ENCODE results near the gene ABCC1. TPM values are rescaled to one million over a fixed set of nuclear protein-coding genes. Genes with fewer than 3 reads are reported as not detected.
A peak's percentile ranks its signal among the peaks of the same experiment; 100 is the strongest.
"Not testable (repeated sequence)": the region's sequence is repeated elsewhere in the genome, so short reads cannot be mapped to it uniquely, and the experiment has no call there.

Gene ABCC1
- total RNA-seq, 6 experiments from 2014 or later = 49.3 to 63.6 (median 57.1) TPM

DNA sequence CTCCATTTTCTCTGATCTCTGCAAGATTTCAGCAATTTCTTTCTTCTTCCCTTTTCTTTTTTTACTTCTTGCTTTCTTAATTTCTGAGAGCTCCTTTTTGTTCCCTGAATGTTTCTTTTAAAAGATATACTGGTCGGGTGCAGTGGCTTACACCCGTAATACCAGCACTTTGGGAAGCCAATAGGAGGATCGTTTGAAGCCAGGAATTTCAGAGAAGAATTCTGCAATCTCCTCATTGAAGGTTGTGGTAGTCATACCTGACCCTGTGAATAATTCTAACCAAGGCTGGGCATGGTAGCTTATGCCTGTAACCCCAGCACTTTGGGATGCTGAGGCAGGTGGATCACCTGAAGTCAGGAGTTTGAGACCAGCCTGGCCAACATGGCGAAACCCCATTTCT is 15.6 kb upstream of the ABCC1 start:
- Mint-ChIP-seq H3K27ac (no peak overlapping the region), H3K4me1 (ENCODE audit: low read depth) (no peaks in the 10 kb centered on the region), H3K27me3 (ENCODE audit: insufficient read depth) (no peaks in the 10 kb centered on the region), H3K9me3 (peaks cover 13% of the 10 kb centered on the region; the same call in 1 of the 2 replicates), H3K4me3 (no peak overlapping the region), H3K36me3 (ENCODE audit: low read depth) (peaks cover 4% of the 10 kb centered on the region)
- TF ChIP-seq, protein P1, sequence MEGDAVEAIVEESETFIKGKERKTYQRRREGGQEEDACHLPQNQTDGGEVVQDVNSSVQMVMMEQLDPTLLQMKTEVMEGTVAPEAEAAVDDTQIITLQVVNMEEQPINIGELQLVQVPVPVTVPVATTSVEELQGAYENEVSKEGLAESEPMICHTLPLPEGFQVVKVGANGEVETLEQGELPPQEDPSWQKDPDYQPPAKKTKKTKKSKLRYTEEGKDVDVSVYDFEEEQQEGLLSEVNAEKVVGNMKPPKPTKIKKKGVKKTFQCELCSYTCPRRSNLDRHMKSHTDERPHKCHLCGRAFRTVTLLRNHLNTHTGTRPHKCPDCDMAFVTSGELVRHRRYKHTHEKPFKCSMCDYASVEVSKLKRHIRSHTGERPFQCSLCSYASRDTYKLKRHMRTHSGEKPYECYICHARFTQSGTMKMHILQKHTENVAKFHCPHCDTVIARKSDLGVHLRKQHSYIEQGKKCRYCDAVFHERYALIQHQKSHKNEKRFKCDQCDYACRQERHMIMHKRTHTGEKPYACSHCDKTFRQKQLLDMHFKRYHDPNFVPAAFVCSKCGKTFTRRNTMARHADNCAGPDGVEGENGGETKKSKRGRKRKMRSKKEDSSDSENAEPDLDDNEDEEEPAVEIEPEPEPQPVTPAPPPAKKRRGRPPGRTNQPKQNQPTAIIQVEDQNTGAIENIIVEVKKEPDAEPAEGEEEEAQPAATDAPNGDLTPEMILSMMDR (IDR thresholded peaks at IDR 0.05) = no peak
- no peak for DNase-seq

GRCh38 chr16:15934991-15935390 is 14.4 kb upstream of the ABCC1 start:
- Mint-ChIP-seq H3K4me3 (no peak overlapping the region), H3K9me3 (peaks cover 13% of the 10 kb centered on the region; the same call in 1 of the 2 replicates)

DNA sequence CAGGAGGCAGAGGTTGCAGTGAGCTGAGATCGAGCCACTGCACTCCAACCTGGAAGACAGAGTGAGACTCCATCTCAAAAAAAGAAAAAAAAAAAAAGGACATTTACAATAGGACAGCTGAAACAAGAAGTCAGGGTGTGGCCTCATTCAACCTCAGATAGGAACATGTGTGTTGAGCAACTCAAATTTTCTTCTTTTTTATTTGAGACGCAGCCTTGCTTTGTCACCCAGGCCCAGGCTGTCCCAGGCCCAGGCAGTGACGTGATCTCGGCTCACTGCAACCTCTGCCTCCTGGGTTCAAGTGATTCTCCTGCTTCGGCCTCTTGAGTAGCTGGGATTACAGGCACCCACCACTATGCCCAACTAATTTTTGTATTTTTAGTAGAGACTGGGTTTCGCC is 12.6 kb upstream of the ABCC1 start:
- not testable (repeated sequence) for H3K36me3 Mint-ChIP-seq (ENCODE audit: low read depth); H3K4me3 Mint-ChIP-seq; H3K4me1 Mint-ChIP-seq (ENCODE audit: low read depth); H3K27me3 Mint-ChIP-seq (ENCODE audit: insufficient read depth); DNase-seq; H3K27ac Mint-ChIP-seq
- peaks cover 13% of the 10 kb centered on the region; the same call in 1 of the 2 replicates for H3K9me3 Mint-ChIP-seq

More at GRCh38 chr16:15934991-15935390, 14.4 kb upstream of the ABCC1 start:
- Mint-ChIP-seq H3K27ac (no peak overlapping the region), H3K4me1 (ENCODE audit: low read depth) (no peaks in the 10 kb centered on the region), H3K27me3 (ENCODE audit: insufficient read depth) (no peaks in the 10 kb centered on the region), H3K36me3 (ENCODE audit: low read depth) (peaks cover 4% of the 10 kb centered on the region)
- no peak for DNase-seq
- TF ChIP-seq, protein P1 (IDR thresholded peaks at IDR 0.05) = no peak

DNA sequence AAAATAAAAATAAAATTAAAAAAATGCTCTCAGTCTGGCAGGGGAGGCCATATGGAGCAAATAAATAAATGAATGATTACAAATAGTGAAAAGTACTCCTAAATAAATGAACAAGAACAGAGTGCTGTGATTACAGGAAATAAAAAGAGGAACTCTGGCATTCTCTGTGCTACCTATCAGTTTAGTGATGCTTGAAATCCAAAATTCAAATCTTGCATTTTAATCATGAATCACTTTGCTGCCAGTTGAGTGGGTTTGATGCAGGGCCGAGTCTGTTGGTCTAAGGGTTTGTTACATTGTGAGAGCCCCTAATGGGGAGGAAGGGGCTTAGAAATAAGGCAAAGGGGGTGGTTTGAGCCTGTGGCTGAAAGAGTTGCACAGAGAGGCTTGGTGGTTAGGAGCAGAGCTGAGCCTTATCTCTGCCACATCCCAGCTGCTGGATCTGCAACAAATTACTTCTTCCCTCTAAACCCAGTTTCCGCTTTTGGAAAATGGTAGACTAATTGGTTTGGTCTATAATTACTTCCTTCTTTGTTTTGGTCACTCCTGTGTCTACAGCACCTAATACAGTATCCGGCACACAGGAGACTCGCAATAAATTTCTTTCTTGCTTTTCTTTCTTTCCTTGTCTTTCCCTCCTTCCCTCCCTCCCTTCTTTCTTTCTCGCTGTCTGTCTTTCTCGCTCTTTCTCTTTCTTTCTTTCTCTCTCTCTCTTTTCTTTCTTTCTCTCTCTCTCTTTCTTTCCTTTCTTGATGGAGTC is 6.3 kb upstream of the ABCC1 start:
- no peaks in the 10 kb centered on the region for H3K36me3 Mint-ChIP-seq (ENCODE audit: low read depth)
- no peak for DNase-seq
- H3K9me3 Mint-ChIP-seq = no peaks in the 10 kb centered on the region
- H3K27me3 Mint-ChIP-seq (ENCODE audit: insufficient read depth) = peaks cover 3% of the 10 kb centered on the region; the same call in 1 of the 2 replicates
- H3K4me1 Mint-ChIP-seq (ENCODE audit: low read depth) = peaks cover 28% of the 10 kb centered on the region
- TF ChIP-seq, protein P1 (IDR thresholded peaks at IDR 0.05) = no peak
- no peak overlapping the region for H3K4me3 Mint-ChIP-seq
- H3K27ac Mint-ChIP-seq = no peak overlapping the region

DNA sequence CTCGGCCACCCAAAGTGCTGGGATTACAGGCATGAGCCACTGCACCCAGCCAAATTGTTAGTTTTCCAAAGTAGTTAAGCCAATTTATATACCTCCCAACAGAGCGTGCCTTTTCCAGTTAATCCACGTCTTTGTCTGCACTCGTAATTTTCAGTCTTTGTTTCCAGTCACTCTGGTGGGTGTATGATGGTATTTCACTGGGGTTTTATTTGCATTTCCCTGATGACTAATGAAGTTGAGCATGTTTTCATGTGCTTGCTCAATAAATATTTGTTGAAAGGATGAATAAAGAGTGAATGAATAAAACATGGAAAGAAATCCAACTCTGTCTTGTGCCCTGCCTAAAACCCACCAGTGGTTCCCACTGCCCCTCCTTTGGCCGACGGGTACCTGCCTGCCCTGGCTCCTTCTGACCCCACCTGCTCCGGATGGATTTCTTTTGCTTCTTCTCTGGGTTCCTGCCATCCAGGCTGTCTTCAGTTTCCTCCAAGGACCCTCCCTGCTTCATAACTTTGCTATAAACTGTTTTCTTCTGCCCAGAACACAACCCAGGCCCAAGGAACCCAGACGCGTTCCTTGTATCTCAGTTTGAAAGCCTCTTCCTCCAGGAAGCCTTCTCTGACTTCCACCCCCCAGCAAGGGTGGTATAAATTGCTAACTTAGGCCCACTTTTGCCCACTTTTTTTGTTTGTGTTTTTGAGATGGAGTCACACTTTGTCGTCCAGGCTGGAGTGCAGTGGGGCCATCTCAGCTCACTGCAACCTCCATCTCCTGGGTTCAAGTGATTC is 3.0 kb upstream of the ABCC1 start:
- Mint-ChIP-seq H3K36me3 (ENCODE audit: low read depth) (peaks cover 5% of the 10 kb centered on the region; the same call in 1 of the 2 replicates), H3K9me3 (no peaks in the 10 kb centered on the region), H3K27ac (peak overlapping the region; percentile 88), H3K4me3 (peak overlapping the region; percentile 51), H3K27me3 (ENCODE audit: insufficient read depth) (peaks cover 3% of the 10 kb centered on the region; the same call in 1 of the 2 replicates), H3K4me1 (ENCODE audit: low read depth) (peaks cover 42% of the 10 kb centered on the region)
- TF ChIP-seq, protein P1 (IDR thresholded peaks at IDR 0.05) = peak; percentile 42; the same call in 1 of the 2 replicates
- DNase-seq = peak; percentile 81
